NCI-H2196 treated with DMSO at 0.1 percent for 48 hours (cell line): Measurements from ENCODE around the gene TTC7B.
"Not testable (repeated sequence)": the region's sequence is repeated elsewhere in the genome, so short reads cannot be mapped to it uniquely, and the experiment has no call there.

Experiments
- DNase-seq: peaks from one replicate; lab custom pipeline; 2025; ENCODE audit not compliant: unreplicated experiment; lab: John Stamatoyannopoulos, UW

TTC7B gene

GRCh38 chr14:90830931-90831701, 14.9 kb upstream of the TTC7B start:
- no peak for DNase-seq

- DNase-seq: no peak
These were observed 13.4 kb upstream of the TTC7B start for GRCh38 chr14:90829677-90830076.

- no peak for DNase-seq
These were observed 12.6 kb upstream of the TTC7B start for GRCh38 chr14:90828642-90829487.

- peak; percentile 76 for DNase-seq
These were observed 11.8 kb upstream of the TTC7B start for GRCh38 chr14:90827919-90828610.

GRCh38 chr14:90823542-90823941, 7.3 kb upstream of the TTC7B start:
- not testable (repeated sequence) for DNase-seq

- DNase-seq: no peak
These were observed 4.7 kb upstream of the TTC7B start for GRCh38 chr14:90820958-90821357.

GRCh38 chr14:90819734-90820393, 3.6 kb upstream of the TTC7B start:
- DNase-seq: no peak

- no peak for DNase-seq
These were observed 2.5 kb upstream of the TTC7B start for GRCh38 chr14:90818715-90819114.

- no peak for DNase-seq
These were observed 629 bp upstream of the TTC7B start for GRCh38 chr14:90816681-90817436.

GRCh38 chr14:90815572-90815821, 733 bp downstream of the TTC7B start:
- DNase-seq: no peak

- DNase-seq: no peak
These were observed 1.2 kb downstream of the TTC7B start for GRCh38 chr14:90814806-90815571.

GRCh38 chr14:90813442-90813841, 2.8 kb downstream of the TTC7B start:
- no peak for DNase-seq

- DNase-seq: no peak
These were observed 4.1 kb downstream of the TTC7B start for GRCh38 chr14:90812109-90812508.

- no peak for DNase-seq
These were observed 4.6 kb downstream of the TTC7B start for GRCh38 chr14:90811641-90812040.

GRCh38 chr14:90810806-90811205, 5.4 kb downstream of the TTC7B start:
- no peak for DNase-seq

GRCh38 chr14:90809530-90810312, 6.5 kb downstream of the TTC7B start:
- no peak for DNase-seq

GRCh38 chr14:90808759-90809529, 7.3 kb downstream of the TTC7B start:
- DNase-seq: no peak

- DNase-seq: no peak
These were observed 9.2 kb downstream of the TTC7B start for GRCh38 chr14:90807060-90807459.
